ENCODE results near the gene EHD1. TPM values are rescaled to one million over a fixed set of nuclear protein-coding genes. Genes with fewer than 3 reads are reported as not detected.

The EHD1 gene
- total RNA-seq (ENCODE audit: low replicate concordance): 71.9 and 97.1 TPM in 2 replicates

DNA sequence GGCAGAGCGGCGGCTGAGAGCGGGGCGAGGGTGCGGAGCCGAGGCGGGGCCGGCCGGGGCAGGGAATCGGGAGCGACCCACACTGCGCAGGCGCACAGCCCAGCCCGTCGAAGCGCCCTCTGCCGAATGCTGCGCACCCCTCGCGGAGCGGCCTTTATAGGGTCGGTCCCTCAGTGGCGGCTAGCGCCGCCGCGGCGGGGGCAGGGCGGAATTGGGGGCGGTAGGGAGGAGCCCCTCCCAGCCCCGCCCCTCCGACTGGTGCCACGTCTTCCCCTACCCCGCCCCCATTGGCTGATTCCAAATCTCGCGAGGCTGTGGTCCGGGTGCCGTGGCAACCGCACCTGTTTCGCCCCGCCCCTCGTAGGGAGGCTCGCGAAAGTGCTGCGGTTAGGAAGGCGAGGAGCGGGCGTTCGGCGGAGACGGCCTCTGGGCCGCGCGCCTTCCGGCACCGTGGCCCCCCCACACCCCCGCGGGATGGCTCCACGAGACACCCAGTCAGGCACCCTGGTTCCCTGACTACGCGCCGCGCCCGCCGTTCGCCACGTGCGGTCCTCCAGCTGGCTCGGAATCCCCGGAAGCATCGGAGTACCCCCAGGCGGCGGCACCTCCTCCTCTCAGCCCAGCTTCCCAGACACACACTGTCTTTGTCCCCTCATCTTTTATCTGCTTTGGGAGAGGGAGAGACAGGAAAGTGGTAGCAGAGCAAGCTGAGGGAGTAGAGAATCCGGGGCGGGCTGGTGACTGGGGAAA, at the start of gene EHD1:
EHD1 (minus strand) TSS at position 128 of the 750 bp plus-strand sequence. CDS start 157 bp downstream, outside the sequence.

DNA sequence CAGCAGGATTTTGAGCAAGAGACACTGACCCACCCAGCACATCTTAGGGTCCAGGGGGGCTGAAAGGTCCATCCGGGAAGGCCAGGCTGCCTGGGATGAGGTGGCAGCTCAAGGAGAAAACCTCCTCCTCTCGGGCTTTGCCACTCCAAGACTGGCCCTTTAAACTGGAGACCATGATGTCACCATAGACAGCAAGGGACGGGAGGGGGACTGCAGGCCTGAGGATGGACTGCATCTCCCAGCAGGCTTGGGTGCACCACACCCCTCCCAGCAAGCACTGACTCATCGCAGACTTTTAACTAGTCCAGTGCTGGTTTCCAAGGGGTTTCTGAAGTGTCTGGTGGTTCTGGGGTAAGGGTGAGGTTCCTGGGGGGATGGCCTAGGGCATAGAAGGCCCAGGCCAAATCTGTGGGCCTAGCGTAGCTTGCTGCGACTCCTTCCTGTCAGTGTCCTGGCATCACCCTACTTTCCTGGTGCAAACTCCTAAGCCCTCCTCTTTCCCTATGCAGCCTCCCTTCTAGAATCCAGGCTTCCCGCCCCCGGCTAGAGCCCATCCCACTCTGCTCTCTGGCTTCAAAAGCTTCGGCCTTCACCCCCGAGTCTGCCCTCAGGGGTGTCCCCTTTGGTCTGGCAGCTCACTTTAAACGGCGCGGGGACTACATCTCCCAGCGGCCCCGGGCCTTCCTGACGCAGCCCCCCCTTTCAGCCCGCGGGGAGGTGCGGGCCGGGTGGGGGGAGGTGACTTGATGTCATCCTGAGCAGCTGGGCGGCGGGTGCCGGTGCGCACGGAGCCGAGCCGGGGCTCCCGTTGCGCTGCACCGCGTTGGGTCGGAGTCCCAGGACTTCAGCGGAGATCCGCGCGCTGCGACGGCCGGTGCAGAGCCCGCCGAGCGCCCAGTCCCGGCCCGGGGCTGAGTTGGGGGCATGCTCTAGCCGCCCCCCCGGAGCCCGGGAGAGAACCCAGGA, 45.8 kb upstream of the EHD1 start, which contains the start of gene PPP2R5B:
PPP2R5B (plus strand) TSS at position 746 of the 966 bp plus-strand sequence. CDS start 1,046 bp downstream, outside the sequence.

DNA sequence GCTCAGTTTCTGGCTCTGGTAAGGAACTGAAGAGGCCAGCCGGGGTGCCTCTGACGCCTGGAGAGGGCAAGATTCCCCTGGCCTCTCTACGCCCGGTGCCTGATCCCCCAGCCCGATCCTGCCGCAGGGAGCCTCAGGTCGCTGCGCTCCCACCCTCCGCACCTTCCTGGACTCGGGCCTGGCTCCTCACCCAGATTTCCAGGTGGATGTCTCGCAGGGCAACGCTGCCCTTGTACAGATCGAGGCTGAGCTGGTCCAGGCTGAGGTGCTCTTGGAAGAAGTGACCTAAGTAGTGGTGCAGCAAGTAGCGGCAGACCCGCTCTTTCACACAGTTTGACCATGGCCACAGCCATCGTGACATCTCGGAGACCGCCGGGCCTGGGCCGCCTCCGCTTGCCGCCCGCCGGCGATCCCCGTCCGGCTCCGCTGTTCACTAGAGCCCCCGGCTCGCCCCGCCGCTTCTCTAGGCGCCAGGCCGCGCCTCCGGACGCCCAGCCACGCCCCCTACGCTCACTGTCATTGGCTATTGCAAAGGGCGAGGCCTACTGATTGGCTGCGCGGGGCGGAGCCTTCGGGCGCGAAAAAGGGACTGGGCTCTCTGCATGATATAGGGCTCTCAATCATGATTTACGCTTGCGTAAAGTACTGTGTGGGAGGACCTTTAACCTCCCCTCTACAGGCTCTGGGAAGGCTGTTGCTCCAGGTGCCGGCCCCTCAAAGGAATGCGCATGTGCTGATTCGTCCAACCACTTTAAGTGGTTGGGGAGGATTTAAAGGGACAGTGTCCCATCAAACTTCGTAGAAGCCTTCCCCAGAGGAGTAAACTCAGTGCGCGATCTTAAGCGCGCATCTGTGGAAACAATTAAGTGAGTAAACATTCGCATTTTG, 38.6 kb upstream of the EHD1 start, which contains the start of gene ATG2A:
ATG2A (minus strand) TSS at position 435 of the 888 bp plus-strand sequence; CDS start at position 361, 74 bp downstream.

GRCh38 chr11:64844330-64845128, 33.9 kb downstream of the EHD1 start, which contains the start of gene CDC42BPG:
Gene CDC42BPG, minus strand, starts transcription at chr11:64844653. Its CDS starts 84 bp downstream, at chr11:64844569.

DNA sequence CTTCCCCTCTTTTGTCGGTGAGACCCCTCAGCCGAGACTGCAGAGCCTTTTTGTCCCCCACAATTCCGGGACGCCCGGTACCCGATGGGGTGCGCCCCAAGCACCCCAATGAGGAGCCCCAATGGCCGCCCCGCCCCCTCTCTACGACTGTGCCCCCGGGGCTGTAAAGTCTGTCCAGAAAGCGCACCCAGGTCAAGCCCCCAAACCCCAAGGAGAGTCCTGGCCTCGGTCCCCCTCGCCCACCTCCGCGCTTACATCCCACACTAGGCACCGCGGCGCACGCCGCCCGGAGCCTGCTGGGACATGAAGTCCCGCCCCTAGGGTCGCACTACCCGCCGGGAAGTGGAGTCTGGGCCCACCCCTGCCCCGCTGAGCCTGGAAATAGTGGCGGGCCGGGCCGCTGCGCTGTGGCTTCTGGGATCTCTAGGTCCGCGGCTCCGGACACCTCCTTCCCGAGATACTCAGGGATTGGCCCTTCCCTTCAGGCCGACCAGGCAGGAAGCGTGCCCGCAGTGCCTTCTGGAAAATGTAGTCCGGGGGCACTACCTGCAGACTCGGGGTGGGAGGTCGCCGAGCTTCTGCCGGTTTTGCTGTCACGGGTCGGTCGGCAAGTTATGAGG, 68.0 kb downstream of the EHD1 start, which contains the start of gene MEN1:
MEN1 (minus strand) TSS at position 281 of the 620 bp plus-strand sequence. CDS start 442 bp downstream, outside the sequence.

GRCh38 chr11:64803158-64803845, 75.1 kb downstream of the EHD1 start, which contains the start of gene MAP4K2:
Gene MAP4K2, minus strand, starts transcription at chr11:64803214. Its CDS starts 65 bp downstream, at chr11:64803149.

Other genes starting within 250 kb of the EHD1 start
- gene NRXN2, start 155.4 kb downstream of the EHD1 start, total RNA-seq (ENCODE audit: low replicate concordance): 6.6 and 29.0 TPM in 2 replicates
- gene RASGRP2, start 134.5 kb downstream of the EHD1 start, total RNA-seq (ENCODE audit: low replicate concordance): 0.23 and 0.59 TPM in 2 replicates
- 0.68 and 4.0 TPM in 2 replicates for gene PYGM, start 118.6 kb downstream of the EHD1 start, total RNA-seq (ENCODE audit: low replicate concordance)
- 47.5 and 50.9 TPM in 2 replicates for gene SF1, start 100.1 kb downstream of the EHD1 start, total RNA-seq (ENCODE audit: low replicate concordance)
- gene MAP4K2, start 75.4 kb downstream of the EHD1 start, total RNA-seq (ENCODE audit: low replicate concordance): 4.7 and 7.2 TPM in 2 replicates
- gene MEN1, start 68.1 kb downstream of the EHD1 start, total RNA-seq (ENCODE audit: low replicate concordance): 11.1 and 11.3 TPM in 2 replicates
- gene CDC42BPG, start 34.0 kb downstream of the EHD1 start, total RNA-seq (ENCODE audit: low replicate concordance): under 0.01 and 0.08 TPM in 2 replicates
- gene ATG2A, start 38.6 kb upstream of the EHD1 start, total RNA-seq (ENCODE audit: low replicate concordance): 5.6 and 9.2 TPM in 2 replicates
- gene PPP2R5B, start 46.1 kb upstream of the EHD1 start, total RNA-seq (ENCODE audit: low replicate concordance): 4.3 and 8.9 TPM in 2 replicates
- gene GPHA2, start 57.3 kb upstream of the EHD1 start, total RNA-seq (ENCODE audit: low replicate concordance): not detected in 2 replicates
- gene MAJIN, start 93.5 kb upstream of the EHD1 start, total RNA-seq (ENCODE audit: low replicate concordance): not detected in 2 replicates
- 0.15 TPM in 1 of 2 replicates, not detected in the other for gene BATF2, start 118.3 kb upstream of the EHD1 start, total RNA-seq (ENCODE audit: low replicate concordance)
- 91.6 and 106 TPM in 2 replicates for gene ARL2, start 135.5 kb upstream of the EHD1 start, total RNA-seq (ENCODE audit: low replicate concordance)
- gene SNX15, start 148.8 kb upstream of the EHD1 start, total RNA-seq (ENCODE audit: low replicate concordance): 5.9 TPM in 2 replicates
- 6.3 and 8.6 TPM in 2 replicates for gene SAC3D1, start 162.6 kb upstream of the EHD1 start, total RNA-seq (ENCODE audit: low replicate concordance)
- 13.1 and 25.5 TPM in 2 replicates for gene NAALADL1, start 179.9 kb upstream of the EHD1 start, total RNA-seq (ENCODE audit: low replicate concordance)
- gene CDCA5, start 205.4 kb upstream of the EHD1 start, total RNA-seq (ENCODE audit: low replicate concordance): 0.35 and 2.2 TPM in 2 replicates
- 21.5 and 40.3 TPM in 2 replicates for gene ZFPL1, start 205.6 kb upstream of the EHD1 start, total RNA-seq (ENCODE audit: low replicate concordance)
- 215 and 350 TPM in 2 replicates for gene VPS51, start 217.6 kb upstream of the EHD1 start, total RNA-seq (ENCODE audit: low replicate concordance)
- gene TM7SF2, start 233.3 kb upstream of the EHD1 start, total RNA-seq (ENCODE audit: low replicate concordance): 7.6 and 8.8 TPM in 2 replicates
- 3.0 and 7.5 TPM in 2 replicates for gene ZNHIT2, start 239.1 kb upstream of the EHD1 start, total RNA-seq (ENCODE audit: low replicate concordance)
- gene FAU, start 243.5 kb upstream of the EHD1 start, total RNA-seq (ENCODE audit: low replicate concordance): 499 and 518 TPM in 2 replicates
- 25.4 and 41.2 TPM in 2 replicates for gene MRPL49, start 243.7 kb upstream of the EHD1 start, total RNA-seq (ENCODE audit: low replicate concordance)

All from smooth muscle cell of the coronary artery (primary cell).